Activated CD8-positive, alpha-beta T cell treated with anti-CD3 and anti-CD28 coated beads, Interleukin-2, amount 10 ng/mL, durations not matched to agents 7 days and 5 days (primary cell): Measurements from ENCODE around the gene AK3. TPM values are rescaled to one million over a fixed set of nuclear protein-coding genes. Genes with fewer than 3 reads are reported as not detected.
"Not testable (repeated sequence)": the region's sequence is repeated elsewhere in the genome, so short reads cannot be mapped to it uniquely, and the experiment has no call there.

ENCODE experiments used
- ATAC-seq: fragments of 150-1000 bp; cut with Tn5 transposase; one replicate; pipeline ENCODE4 v1.10.0; 2021; ENCODE audit warnings: moderate library complexity
- CTCF ChIA-PET: fragments of 350-600 bp; sonication (Branson Sonifier 250); formaldehyde crosslinking; loops from one replicate; lab custom pipeline; 2021; ENCODE audit warnings: antibody characterized with exemption; lab: Charles Lee
- POLR2A ChIA-PET: fragments of 350-600 bp; sonication (Branson Sonifier 250); formaldehyde crosslinking; loops from one replicate; lab custom pipeline; 2021; ENCODE audit warnings: antibody characterized with exemption; lab: Charles Lee
- DNase-seq: peaks from one replicate; pipeline ENCODE4 v3.0.0-alpha.2; 2020
- H3K27ac Mint-ChIP-seq: one replicate; pipeline ENCODE4 v1.8.0; 2021; ENCODE audit warnings: mild to moderate bottlenecking, mixed read lengths
- H3K27me3 Mint-ChIP-seq: one replicate; pipeline ENCODE4 v1.8.0; 2021; ENCODE audit warnings: low read depth, mixed read lengths
- H3K36me3 Mint-ChIP-seq: one replicate; pipeline ENCODE4 v1.8.0; 2021; ENCODE audit warnings: low read depth, mixed read lengths
- H3K4me1 Mint-ChIP-seq: one replicate; pipeline ENCODE4 v1.8.0; 2021; ENCODE audit warnings: low read depth, mixed read lengths
- H3K4me3 Mint-ChIP-seq: one replicate; pipeline ENCODE4 v1.8.0; 2021; ENCODE audit warnings: mild to moderate bottlenecking, mixed read lengths
- H3K9me3 Mint-ChIP-seq: one replicate; pipeline ENCODE4 v1.8.0; 2022; ENCODE audit warnings: mixed read lengths; ENCODE audit not compliant: insufficient read depth
- total RNA-seq, 2 experiments: library from RNA; stranded (reverse); gene quantifications; one replicate each; pipeline ENCODE4 v1.2.3, GENCODE V29; 2021

Gene AK3
- total RNA-seq = 10 to 100 TPM; 34.8 to 35.4 TPM

DNA sequence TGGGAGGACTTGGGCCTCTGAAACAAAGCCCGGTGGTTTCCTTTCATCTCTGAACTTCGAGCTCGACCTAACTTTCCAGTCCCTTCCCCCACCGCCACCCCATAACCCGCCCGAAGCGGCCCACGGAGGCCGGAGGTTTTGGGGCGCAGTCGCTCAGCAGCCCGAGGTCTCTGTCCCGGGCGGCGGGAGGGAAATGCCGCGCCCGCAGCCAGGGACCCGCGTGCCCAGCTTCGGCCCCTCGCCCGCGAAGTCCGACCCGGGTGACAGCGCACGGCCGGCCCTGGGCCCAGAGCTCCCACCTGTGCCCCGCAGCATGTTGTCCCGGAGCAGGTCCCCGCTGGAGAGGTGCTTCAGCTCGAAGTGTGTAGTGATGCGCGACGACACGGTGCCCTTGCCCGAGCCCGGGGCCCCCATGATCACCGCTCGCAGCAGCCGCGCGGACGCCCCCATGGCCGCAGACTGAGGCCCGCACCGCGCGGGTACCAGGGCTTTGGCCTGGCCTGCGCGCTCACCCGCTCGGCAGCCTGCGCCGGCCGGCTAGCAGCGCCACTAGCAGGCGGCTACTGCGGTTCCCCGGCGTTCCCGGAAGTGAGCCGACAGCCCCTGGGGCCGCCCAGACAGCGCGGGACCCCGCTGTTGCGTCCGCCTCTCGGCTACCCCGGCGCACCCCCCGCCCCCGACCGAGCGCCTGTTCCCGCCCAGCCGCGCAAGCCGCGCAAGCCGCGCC lies at the start of gene AK3:
TSS of gene AK3 (minus strand) at position 565 of the 727 bp plus-strand sequence. CDS start at position 450, 115 bp downstream.
- peaks cover 9% of the 10 kb centered on the region for H3K36me3 Mint-ChIP-seq
- DNase-seq (peak; percentile 93), ATAC-seq (peak; percentile 94)
- peak within 1 kb of the TSS; percentile 88 for H3K4me3 Mint-ChIP-seq
- peaks cover 30% of the 10 kb centered on the region for H3K4me1 Mint-ChIP-seq
- no peaks in the 10 kb centered on the region for H3K9me3 Mint-ChIP-seq
- POLR2A ChIA-PET = interaction anchor here (0.5 to 2.1 kb wide), 25 partner anchors 9 to 1242 kb away, joined by 3 to 19 read pairs (median 4); partner anchors contain the start of genes CDC37L1, JAK2, PLGRKT and PLPP6
- CTCF ChIA-PET = interaction anchor here (0.6 to 2.1 kb wide), 21 partner anchors 8 to 684 kb away, joined by 3 to 10 read pairs (median 3); partner anchors contain the start of genes CDC37L1, PLPP6 and SPATA6L
- peak within 1 kb of the TSS; percentile 90 for H3K27ac Mint-ChIP-seq
- H3K27me3 Mint-ChIP-seq = no peaks in the 10 kb centered on the region

DNA sequence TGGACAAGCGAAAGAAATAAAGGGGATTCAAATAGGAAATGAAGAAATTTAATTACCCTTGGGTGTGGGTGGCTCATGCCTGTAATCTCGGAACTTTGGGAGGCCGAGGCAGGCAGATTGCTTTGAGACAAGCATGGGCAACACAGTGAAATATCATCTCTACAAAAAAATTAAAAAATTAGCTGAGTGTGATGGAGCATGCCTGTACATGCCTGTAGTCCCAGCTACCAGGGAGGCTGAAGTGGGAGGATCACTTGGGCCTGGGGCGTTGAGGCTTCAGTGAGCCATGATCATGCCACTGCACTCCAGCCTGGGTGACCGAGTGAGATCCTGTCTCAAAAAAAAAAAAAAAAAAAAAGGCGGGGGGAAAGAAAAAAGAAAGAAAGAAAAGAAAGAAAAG lies 47.7 kb upstream of the AK3 start:
- ATAC-seq (no peak), DNase-seq (no peak)
- ChIA-PET CTCF (interaction anchor here (1.9 to 2.0 kb wide), 2 partner anchors 25 to 198 kb away, joined by 5 read pairs; no protein-coding TSS in a partner anchor), POLR2A (no interaction called here)
- no peaks in the 10 kb centered on the region for H3K9me3 Mint-ChIP-seq
- H3K4me3 Mint-ChIP-seq = no peak overlapping the region
- peaks cover 14% of the 10 kb centered on the region for H3K4me1 Mint-ChIP-seq
- H3K27ac Mint-ChIP-seq = no peak overlapping the region
- H3K36me3 Mint-ChIP-seq = no peaks in the 10 kb centered on the region
- H3K27me3 Mint-ChIP-seq = peaks cover 22% of the 10 kb centered on the region

DNA sequence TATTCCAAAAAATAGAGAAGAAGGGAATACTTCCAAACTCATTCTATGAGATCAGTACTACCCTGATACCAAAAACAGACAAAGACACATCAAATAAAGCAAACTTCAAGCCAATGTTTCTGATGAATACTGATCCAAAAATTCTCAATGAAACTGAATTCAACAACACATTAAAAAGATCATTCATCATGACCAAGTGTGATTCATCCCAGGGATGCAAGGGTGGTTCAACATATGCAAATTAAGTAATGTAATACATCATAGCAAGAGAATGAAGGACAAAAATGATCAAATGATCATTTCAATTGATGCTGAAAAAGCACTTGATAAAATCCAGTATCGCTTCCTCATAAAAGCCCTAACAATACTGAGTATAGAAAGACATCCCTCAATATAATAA lies 46.9 kb upstream of the AK3 start:
- H3K36me3 Mint-ChIP-seq = no peaks in the 10 kb centered on the region
- no peaks in the 10 kb centered on the region for H3K9me3 Mint-ChIP-seq
- POLR2A ChIA-PET = no interaction called here
- H3K4me3 Mint-ChIP-seq = no peak overlapping the region
- no peak overlapping the region for H3K27ac Mint-ChIP-seq
- CTCF ChIA-PET = no interaction called here
- peaks cover 25% of the 10 kb centered on the region for H3K27me3 Mint-ChIP-seq
- ATAC-seq (no peak), DNase-seq (no peak)
- peaks cover 12% of the 10 kb centered on the region for H3K4me1 Mint-ChIP-seq

DNA sequence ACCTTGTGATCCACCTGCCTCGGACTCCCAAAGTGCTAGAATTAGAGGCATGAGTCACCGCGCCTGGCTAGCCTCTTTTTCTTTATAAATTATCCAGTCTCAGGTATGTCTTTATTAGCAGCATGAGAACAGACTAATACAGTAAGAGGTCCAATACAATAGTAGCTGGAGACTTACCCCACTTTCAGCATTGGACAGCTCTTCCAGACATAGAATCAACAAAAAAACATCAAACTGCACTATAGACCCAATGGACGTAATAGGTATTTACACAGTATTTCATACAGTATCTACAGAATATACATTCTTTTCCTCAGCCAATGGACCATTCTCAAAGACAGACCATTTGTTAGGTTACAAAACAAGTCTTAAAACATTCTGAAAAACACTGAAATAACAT lies 45.6 kb upstream of the AK3 start:
- ATAC-seq (no peak), DNase-seq (no peak)
- ChIA-PET POLR2A (no interaction called here), CTCF (interaction anchor here (1.5 kb wide), 1 partner anchor 182 kb away, joined by 3 read pairs; no protein-coding TSS in a partner anchor)
- no peaks in the 10 kb centered on the region for H3K36me3 Mint-ChIP-seq
- no peaks in the 10 kb centered on the region for H3K9me3 Mint-ChIP-seq
- peaks cover 25% of the 10 kb centered on the region for H3K27me3 Mint-ChIP-seq
- H3K27ac Mint-ChIP-seq = no peak overlapping the region
- H3K4me3 Mint-ChIP-seq = no peak overlapping the region
- H3K4me1 Mint-ChIP-seq = peaks cover 6% of the 10 kb centered on the region

DNA sequence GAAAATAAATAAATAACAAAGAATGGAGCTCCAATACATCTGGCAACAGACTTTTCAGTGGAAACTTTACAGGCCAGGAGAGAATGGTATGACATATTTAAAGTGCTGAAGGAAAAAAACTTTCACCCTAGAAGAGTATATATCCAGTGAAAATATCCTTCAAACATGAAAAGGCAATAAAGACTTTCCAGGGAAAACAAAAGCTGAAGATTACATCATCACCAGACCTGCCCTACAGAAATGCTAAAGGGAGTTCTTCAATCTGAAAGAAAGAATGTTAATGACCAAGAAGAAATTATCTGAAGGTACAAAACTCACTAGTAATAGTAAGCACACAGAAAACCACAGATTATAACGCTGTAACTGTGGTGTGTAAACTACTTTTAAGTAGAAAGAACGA lies 43.4 kb upstream of the AK3 start:
- no peak overlapping the region for H3K4me3 Mint-ChIP-seq
- no peaks in the 10 kb centered on the region for H3K36me3 Mint-ChIP-seq
- no peak overlapping the region for H3K27ac Mint-ChIP-seq
- ChIA-PET POLR2A (no interaction called here), CTCF (no interaction called here)
- DNase-seq (no peak), ATAC-seq (no peak)
- peaks cover 18% of the 10 kb centered on the region for H3K27me3 Mint-ChIP-seq
- no peaks in the 10 kb centered on the region for H3K4me1 Mint-ChIP-seq
- no peaks in the 10 kb centered on the region for H3K9me3 Mint-ChIP-seq

DNA sequence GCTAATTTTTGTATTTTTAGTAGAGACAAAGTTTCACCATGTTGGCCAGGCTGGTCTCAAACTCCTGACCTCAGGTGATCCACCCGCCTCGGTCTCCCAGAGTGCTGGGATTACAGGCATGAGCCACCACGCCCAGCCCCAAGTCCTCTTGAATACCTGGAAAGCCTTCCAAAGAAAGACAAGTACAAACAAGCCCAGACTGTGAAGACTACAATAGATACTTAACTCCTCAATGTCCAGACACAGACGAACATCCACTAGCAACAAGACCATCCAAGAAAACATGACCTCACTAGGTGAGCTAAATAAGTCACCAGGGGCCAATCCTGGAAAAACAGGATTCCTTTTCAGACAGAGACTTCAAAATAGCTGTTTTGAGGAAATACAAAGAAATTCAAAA lies 42.2 kb upstream of the AK3 start:
- H3K9me3 Mint-ChIP-seq, H3K36me3 Mint-ChIP-seq, ATAC-seq, POLR2A ChIA-PET, H3K4me1 Mint-ChIP-seq, DNase-seq, H3K27ac Mint-ChIP-seq, H3K4me3 Mint-ChIP-seq: not testable (repeated sequence)
- peaks cover 18% of the 10 kb centered on the region for H3K27me3 Mint-ChIP-seq
- CTCF ChIA-PET = interaction anchor here (0.8 to 1.2 kb wide), 2 partner anchors 9 to 20 kb away, joined by 3 read pairs; no protein-coding TSS in a partner anchor

DNA sequence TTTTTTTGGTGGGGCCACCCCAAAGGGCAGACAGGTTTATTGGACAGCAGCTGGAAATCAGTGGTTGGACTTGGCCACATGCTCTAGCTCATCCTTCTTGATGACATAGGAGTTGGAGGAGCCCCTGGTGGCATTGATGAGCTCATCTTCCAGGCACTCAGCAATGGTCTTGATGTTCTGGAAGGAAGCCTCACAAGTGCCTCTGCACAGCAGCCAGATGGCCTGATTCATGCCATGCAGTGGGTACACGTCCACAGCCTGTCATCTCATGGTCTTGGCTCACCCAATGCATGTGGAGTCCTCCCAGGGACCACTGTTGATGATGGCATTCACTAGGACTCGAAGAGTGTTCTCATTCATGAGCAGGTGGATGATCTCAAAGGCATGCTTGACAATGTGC lies 40.4 kb upstream of the AK3 start:
- H3K27me3 Mint-ChIP-seq = peaks cover 16% of the 10 kb centered on the region
- ATAC-seq = no peak
- H3K9me3 Mint-ChIP-seq = no peaks in the 10 kb centered on the region
- H3K27ac Mint-ChIP-seq = no peak overlapping the region
- no peaks in the 10 kb centered on the region for H3K36me3 Mint-ChIP-seq
- H3K4me3 Mint-ChIP-seq = no peak overlapping the region
- H3K4me1 Mint-ChIP-seq = no peaks in the 10 kb centered on the region
- ChIA-PET POLR2A (no interaction called here), CTCF (interaction anchor here (0.7 to 2.4 kb wide), 3 partner anchors 11 to 547 kb away, joined by 3 to 5 read pairs (median 4); partner anchors contain the start of gene RCL1)
- no peak for DNase-seq

DNA sequence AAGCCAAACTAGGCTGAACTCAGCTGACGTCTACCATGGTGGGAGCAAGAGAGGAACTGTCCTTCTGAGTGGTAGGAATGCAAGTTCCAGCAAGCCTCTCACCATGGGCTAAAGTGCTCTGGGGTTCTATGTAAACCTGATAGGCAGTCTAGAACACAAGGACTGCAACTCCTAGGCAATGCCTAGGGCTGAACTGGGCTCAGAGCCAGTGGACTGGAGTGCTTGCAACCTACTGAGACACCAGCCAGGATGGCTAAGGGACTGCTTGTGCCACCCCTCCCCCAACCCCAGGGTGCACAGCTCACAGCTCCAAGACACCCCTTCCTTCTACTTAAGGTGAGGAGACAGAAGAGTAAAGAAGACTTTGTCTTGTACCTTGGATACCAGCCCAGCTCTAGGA lies 39.6 kb upstream of the AK3 start:
- Mint-ChIP-seq H3K27ac (no peak overlapping the region), H3K4me3 (no peak overlapping the region), H3K9me3 (no peaks in the 10 kb centered on the region), H3K36me3 (no peaks in the 10 kb centered on the region), H3K27me3 (peaks cover 16% of the 10 kb centered on the region), H3K4me1 (no peaks in the 10 kb centered on the region)
- DNase-seq = no peak
- POLR2A ChIA-PET = no interaction called here
- CTCF ChIA-PET = interaction anchor here (0.7 to 2.4 kb wide), 2 partner anchors 12 to 18 kb away, joined by 4 to 5 read pairs; partner anchors contain the start of gene RCL1
- no peak for ATAC-seq

DNA sequence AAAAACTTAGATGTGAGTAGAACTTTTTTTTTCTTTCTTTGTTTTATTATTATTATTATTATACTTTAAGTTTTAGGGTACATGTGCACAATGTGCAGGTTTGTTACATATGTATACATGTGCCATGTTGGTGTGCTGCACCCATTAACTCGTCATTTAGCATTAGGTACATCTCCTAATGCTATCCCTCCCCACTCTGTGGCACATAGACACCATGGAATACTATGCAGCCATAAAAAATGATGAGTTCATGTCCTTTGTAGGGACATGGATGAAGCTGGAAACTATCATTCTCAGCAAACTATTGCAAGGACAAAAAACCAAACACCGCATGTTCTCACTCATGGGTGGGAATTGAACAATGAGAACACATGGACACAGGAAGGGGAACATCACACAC lies 34.0 kb upstream of the AK3 start:
- POLR2A ChIA-PET, H3K36me3 Mint-ChIP-seq: not testable (repeated sequence)
- CTCF ChIA-PET = interaction anchor here (0.6 kb wide), 1 partner anchor 712 kb away, joined by 3 read pairs; no protein-coding TSS in a partner anchor

DNA sequence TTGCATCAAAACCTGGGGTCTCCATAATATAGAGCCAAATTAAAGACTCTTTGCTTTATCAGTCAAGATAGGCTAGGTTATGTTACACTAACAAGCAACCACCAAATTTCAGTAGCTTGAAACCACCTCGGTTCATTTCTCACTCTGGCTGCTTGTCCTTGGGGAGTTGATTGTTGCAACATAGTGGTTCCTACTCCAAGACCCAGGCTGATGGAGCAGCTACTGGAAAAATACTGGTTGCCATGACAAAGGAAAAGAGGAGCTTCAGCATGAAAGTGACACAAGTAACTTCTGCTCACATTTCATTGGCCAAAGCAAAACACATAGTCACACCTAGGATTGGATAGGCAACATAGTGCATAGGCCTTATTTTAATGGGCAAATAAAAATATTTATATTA lies 33.2 kb upstream of the AK3 start:
- Mint-ChIP-seq H3K27me3 (peaks cover 2% of the 10 kb centered on the region), H3K9me3 (no peaks in the 10 kb centered on the region), H3K27ac (no peak overlapping the region), H3K36me3 (no peaks in the 10 kb centered on the region), H3K4me1 (peaks cover 1% of the 10 kb centered on the region), H3K4me3 (no peak overlapping the region)
- ChIA-PET CTCF (interaction anchor here (1.0 to 1.2 kb wide), 2 partner anchors 15 to 214 kb away, joined by 3 to 4 read pairs; no protein-coding TSS in a partner anchor), POLR2A (interaction anchor here (0.8 to 1.1 kb wide), 2 partner anchors 18 to 418 kb away, joined by 3 to 4 read pairs; partner anchors contain the start of gene RCL1)
- ATAC-seq (no peak), DNase-seq (no peak)

More for the DNA sequence above, 34.0 kb upstream of the AK3 start:
- not testable (repeated sequence) for ATAC-seq, H3K4me1 Mint-ChIP-seq, DNase-seq, H3K4me3 Mint-ChIP-seq, H3K27me3 Mint-ChIP-seq, H3K27ac Mint-ChIP-seq, H3K9me3 Mint-ChIP-seq

DNA sequence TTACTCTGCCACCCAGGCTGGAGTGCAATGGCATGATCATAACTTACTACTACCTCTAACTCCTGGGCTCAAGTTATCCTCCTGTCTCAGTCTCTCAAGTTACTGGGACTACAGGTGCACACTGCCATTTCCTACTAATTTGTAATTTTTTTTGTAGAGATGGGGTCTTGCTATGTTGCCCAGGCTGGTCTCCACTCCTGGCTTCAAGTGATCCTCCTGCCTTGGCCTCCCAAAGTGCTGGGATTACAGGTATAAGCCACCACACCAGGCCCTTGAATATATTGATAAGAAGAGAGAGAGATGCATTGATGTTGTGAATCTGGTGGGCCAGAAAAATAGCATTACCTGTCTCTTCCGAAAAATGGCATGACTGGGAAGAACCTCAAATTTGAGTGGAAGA lies 30.8 kb upstream of the AK3 start:
- Mint-ChIP-seq H3K4me1 (peaks cover 4% of the 10 kb centered on the region), H3K27me3 (no peaks in the 10 kb centered on the region), H3K27ac (no peak overlapping the region), H3K36me3 (no peaks in the 10 kb centered on the region), H3K4me3 (no peak overlapping the region), H3K9me3 (no peaks in the 10 kb centered on the region)
- ChIA-PET CTCF (interaction anchor here (1.3 kb wide), 1 partner anchor 9 kb away, joined by 6 read pairs; no protein-coding TSS in a partner anchor), POLR2A (no interaction called here)
- ATAC-seq (no peak), DNase-seq (no peak)
